Activated CD8-positive, alpha-beta memory T cell treated with anti-CD3 and anti-CD28 coated beads, Interleukin-2, amount 10 ng/mL, durations not matched to agents 7 days and 5 days (primary cell): ENCODE measurements around the gene SQOR. TPM values are rescaled to one million over a fixed set of nuclear protein-coding genes. Genes with fewer than 3 reads are reported as not detected.
A peak's percentile ranks its signal among the peaks of the same experiment; 100 is the strongest.

ENCODE experiments used
- ATAC-seq: fragments of 150-1000 bp; cut with Tn5 transposase; one replicate; pipeline ENCODE4 v1.10.0; 2021; ENCODE audit warnings: moderate library complexity
- CTCF ChIA-PET: fragments of 350-600 bp; sonication (Branson Sonifier 250); formaldehyde crosslinking; loops from one replicate; lab custom pipeline; 2021; ENCODE audit warnings: antibody characterized with exemption; lab: Charles Lee
- DNase-seq: peaks from one replicate; pipeline ENCODE4 v3.0.0-alpha.2; 2020
- H3K27ac Mint-ChIP-seq: one replicate; pipeline ENCODE4 v1.8.0; 2021; ENCODE audit warnings: mild to moderate bottlenecking, mixed read lengths
- H3K27me3 Mint-ChIP-seq: one replicate; pipeline ENCODE4 v1.8.0; 2021; ENCODE audit warnings: mixed read lengths
- H3K36me3 Mint-ChIP-seq: one replicate; pipeline ENCODE4 v1.8.0; 2021; ENCODE audit warnings: mild to moderate bottlenecking, mixed read lengths
- H3K4me1 Mint-ChIP-seq: one replicate; pipeline ENCODE4 v1.8.0; 2021; ENCODE audit warnings: mixed read lengths
- H3K4me3 Mint-ChIP-seq: one replicate; pipeline ENCODE4 v1.8.0; 2021; ENCODE audit warnings: mild to moderate bottlenecking, moderate library complexity, mixed read lengths
- H3K9me3 Mint-ChIP-seq: one replicate; pipeline ENCODE4 v1.8.0; 2022; ENCODE audit warnings: low read depth, mixed read lengths
- total RNA-seq, 2 experiments: library from RNA; stranded (reverse); gene quantifications; one replicate each; pipeline ENCODE4 v1.2.3, GENCODE V29; 2021

SQOR gene
- 10 to 100 TPM; 79.8 to 86.4 TPM for total RNA-seq

DNA sequence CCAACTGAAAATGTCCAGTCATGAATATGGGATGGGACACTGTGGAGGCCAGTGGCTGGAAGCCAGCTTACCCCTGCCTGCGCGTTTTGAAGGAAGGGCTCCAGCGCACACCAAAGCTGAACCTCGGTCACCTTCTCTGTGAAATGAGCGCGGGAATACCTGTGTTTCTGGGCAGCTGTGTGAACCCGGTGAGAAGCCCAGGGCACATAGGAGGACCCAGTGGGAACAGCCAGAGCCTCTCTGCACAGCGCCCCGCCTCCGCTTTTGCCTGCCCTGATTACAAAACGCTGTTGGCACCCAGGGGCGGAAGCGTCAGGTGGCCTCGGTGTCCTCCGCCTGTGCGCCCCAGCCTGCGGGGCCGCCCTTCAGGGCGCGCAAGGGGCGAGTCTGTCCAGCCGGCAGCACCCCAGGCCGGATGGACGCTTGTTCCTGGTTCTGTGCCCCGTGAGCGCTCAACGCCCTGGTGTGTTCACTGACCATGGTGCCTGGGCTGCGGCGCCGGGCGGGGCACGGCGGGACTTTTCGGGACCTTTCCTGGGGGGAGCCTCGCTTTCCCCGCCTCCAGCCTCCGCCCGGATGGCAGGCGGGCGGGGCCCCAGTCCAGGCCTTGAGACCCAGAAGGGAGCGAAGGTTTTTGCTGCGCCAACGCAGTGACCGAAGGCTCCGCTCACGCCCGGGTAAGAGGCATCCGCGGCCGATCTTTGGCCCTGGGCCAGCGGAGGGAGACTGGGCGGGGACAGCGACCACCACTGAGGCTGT, at the start of gene SQOR:
SQOR (plus strand) TSS at position 598 of the 759 bp plus-strand sequence. CDS start 23,895 bp downstream, outside the sequence.
- peaks cover 6% of the 10 kb centered on the region for H3K27me3 Mint-ChIP-seq
- CTCF ChIA-PET = interaction anchor here (0.7 to 2.3 kb wide), 14 partner anchors 11 to 435 kb away, joined by 3 to 8 read pairs (median 4); no protein-coding TSS in a partner anchor
- H3K4me1 Mint-ChIP-seq = peaks cover 38% of the 10 kb centered on the region
- peak within 1 kb of the TSS; percentile 100 for H3K4me3 Mint-ChIP-seq
- peak within 1 kb of the TSS; percentile 91 for H3K27ac Mint-ChIP-seq
- H3K36me3 Mint-ChIP-seq = peaks cover 26% of the 10 kb centered on the region
- ATAC-seq (peak; percentile 80), DNase-seq (peak; percentile 83)
- no peaks in the 10 kb centered on the region for H3K9me3 Mint-ChIP-seq

GRCh38 chr15:45585069-45585791, 49.6 kb upstream of the SQOR start:
- DNase-seq (no peak), ATAC-seq (no peak)
- no peak overlapping the region for H3K27ac Mint-ChIP-seq
- H3K4me3 Mint-ChIP-seq = peak overlapping the region; percentile 98
- H3K36me3 Mint-ChIP-seq = no peaks in the 10 kb centered on the region
- peaks cover 25% of the 10 kb centered on the region for H3K4me1 Mint-ChIP-seq
- CTCF ChIA-PET = interaction anchor here (3.2 to 4.9 kb wide), 2 partner anchors 26 to 127 kb away, joined by 14 to 45 read pairs; no protein-coding TSS in a partner anchor
- H3K9me3 Mint-ChIP-seq = no peaks in the 10 kb centered on the region
- H3K27me3 Mint-ChIP-seq = peaks cover 4% of the 10 kb centered on the region

DNA sequence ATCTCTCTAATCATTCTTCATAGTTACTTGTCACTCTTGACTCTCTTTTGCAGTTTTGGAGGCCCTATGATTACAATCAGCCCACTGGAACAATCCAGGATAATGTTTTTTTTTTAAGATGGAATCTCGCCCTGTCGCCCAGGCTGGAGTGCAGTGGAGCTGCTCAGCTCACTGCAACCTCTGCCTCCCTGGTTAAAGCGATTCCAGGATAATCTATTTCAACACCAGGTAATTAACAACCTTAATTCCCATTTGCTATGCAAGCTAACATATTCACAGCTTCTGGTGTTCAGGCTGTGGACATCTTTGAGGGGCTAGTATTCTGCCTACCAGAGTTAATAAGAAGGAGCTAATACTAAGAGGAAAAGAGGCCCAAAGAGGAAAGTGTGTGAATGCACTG, 48.7 kb upstream of the SQOR start:
- CTCF ChIA-PET = interaction anchor here (0.8 to 4.9 kb wide), 13 partner anchors 17 to 423 kb away, joined by 3 to 45 read pairs (median 4); partner anchors contain the start of gene SQOR
- Mint-ChIP-seq H3K36me3 (no peaks in the 10 kb centered on the region), H3K27me3 (peaks cover 4% of the 10 kb centered on the region), H3K27ac (peak overlapping the region; percentile 100), H3K4me3 (peak overlapping the region; percentile 98), H3K9me3 (no peaks in the 10 kb centered on the region), H3K4me1 (peaks cover 27% of the 10 kb centered on the region)
- DNase-seq (no peak), ATAC-seq (no peak)

DNA sequence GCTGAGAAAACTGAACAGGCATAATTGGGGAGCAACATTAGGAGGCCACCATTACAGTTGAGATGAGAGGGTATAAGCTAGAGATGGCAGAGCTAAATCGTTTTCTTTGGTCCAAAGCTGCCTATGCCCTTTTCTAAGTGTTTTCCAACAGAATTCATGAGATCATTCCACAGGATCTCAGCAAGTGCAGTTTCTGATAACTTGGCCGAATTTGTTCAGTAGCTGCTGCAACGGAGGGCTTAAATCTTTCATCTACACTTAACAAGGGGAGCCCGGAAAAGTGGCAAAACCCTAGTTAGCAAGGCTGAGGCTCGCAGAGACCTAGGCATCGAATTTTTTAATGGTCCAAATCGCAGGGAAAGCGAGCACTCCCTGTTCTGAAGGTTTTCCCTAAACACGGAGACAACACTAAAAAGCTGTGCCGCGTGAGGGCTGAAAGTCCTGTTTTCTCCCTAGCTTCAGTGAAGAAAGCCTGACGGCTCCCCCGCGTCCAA, 48.2 kb upstream of the SQOR start:
- no peaks in the 10 kb centered on the region for H3K9me3 Mint-ChIP-seq
- peaks cover 29% of the 10 kb centered on the region for H3K4me1 Mint-ChIP-seq
- peak overlapping the region; percentile 100 for H3K27ac Mint-ChIP-seq
- no peak for DNase-seq
- H3K4me3 Mint-ChIP-seq = peak overlapping the region; percentile 98
- H3K36me3 Mint-ChIP-seq = no peaks in the 10 kb centered on the region
- CTCF ChIA-PET = interaction anchor here (0.8 to 4.9 kb wide), 16 partner anchors 13 to 424 kb away, joined by 3 to 45 read pairs (median 5); partner anchors contain the start of gene SQOR
- peaks cover 4% of the 10 kb centered on the region for H3K27me3 Mint-ChIP-seq
- ATAC-seq = peak; percentile 2

- no peaks in the 10 kb centered on the region for H3K36me3 Mint-ChIP-seq
- DNase-seq = peak; percentile 93
- peaks cover 33% of the 10 kb centered on the region for H3K4me1 Mint-ChIP-seq
- H3K27me3 Mint-ChIP-seq = peaks cover 4% of the 10 kb centered on the region
- H3K27ac Mint-ChIP-seq = peak within 1 kb of the TSS; percentile 100
- CTCF ChIA-PET = interaction anchor here (0.8 to 4.9 kb wide), 17 partner anchors 13 to 424 kb away, joined by 3 to 45 read pairs (median 4); a partner anchor contains a TSS
- no peaks in the 10 kb centered on the region for H3K9me3 Mint-ChIP-seq
- peak; percentile 87 for ATAC-seq
- peak within 1 kb of the TSS; percentile 98 for H3K4me3 Mint-ChIP-seq
Observed at GRCh38 chr15:45587095-45587862, 47.5 kb upstream of the SQOR start, which contains the start of gene BLOC1S6. Gene BLOC1S6, plus strand, starts transcription at chr15:45587379. Its CDS starts 65 bp downstream, at chr15:45587444.

GRCh38 chr15:45587863-45588170, 47.0 kb upstream of the SQOR start:
- Mint-ChIP-seq H3K4me3 (peak overlapping the region; percentile 98), H3K27ac (peak overlapping the region; percentile 100), H3K27me3 (peaks cover under 1% of the 10 kb centered on the region), H3K9me3 (no peaks in the 10 kb centered on the region), H3K36me3 (peaks cover 2% of the 10 kb centered on the region), H3K4me1 (peaks cover 36% of the 10 kb centered on the region)
- DNase-seq = no peak
- CTCF ChIA-PET = interaction anchor here (0.8 to 4.9 kb wide), 11 partner anchors 14 to 185 kb away, joined by 3 to 45 read pairs (median 9); a partner anchor contains a TSS
- no peak for ATAC-seq

- Mint-ChIP-seq H3K4me1 (peaks cover 36% of the 10 kb centered on the region), H3K27me3 (no peaks in the 10 kb centered on the region), H3K36me3 (peaks cover 4% of the 10 kb centered on the region), H3K4me3 (peak overlapping the region; percentile 98), H3K27ac (peak overlapping the region; percentile 100), H3K9me3 (no peaks in the 10 kb centered on the region)
- DNase-seq = no peak
- CTCF ChIA-PET = interaction anchor here (0.6 to 4.9 kb wide), 10 partner anchors 14 to 186 kb away, joined by 3 to 45 read pairs (median 9); a partner anchor contains a TSS
- no peak for ATAC-seq
Observed at GRCh38 chr15:45588219-45588875, 46.5 kb upstream of the SQOR start.

GRCh38 chr15:45589256-45589655, 45.6 kb upstream of the SQOR start:
- H3K4me3 Mint-ChIP-seq = peak overlapping the region; percentile 98
- no peak for ATAC-seq
- peaks cover 9% of the 10 kb centered on the region for H3K36me3 Mint-ChIP-seq
- DNase-seq = no peak
- H3K27me3 Mint-ChIP-seq = no peaks in the 10 kb centered on the region
- H3K9me3 Mint-ChIP-seq = no peaks in the 10 kb centered on the region
- CTCF ChIA-PET = interaction anchor here (0.7 to 4.9 kb wide), 5 partner anchors 15 to 188 kb away, joined by 3 to 45 read pairs (median 10); no protein-coding TSS in a partner anchor
- peak overlapping the region; percentile 100 for H3K27ac Mint-ChIP-seq
- H3K4me1 Mint-ChIP-seq = peaks cover 36% of the 10 kb centered on the region

DNA sequence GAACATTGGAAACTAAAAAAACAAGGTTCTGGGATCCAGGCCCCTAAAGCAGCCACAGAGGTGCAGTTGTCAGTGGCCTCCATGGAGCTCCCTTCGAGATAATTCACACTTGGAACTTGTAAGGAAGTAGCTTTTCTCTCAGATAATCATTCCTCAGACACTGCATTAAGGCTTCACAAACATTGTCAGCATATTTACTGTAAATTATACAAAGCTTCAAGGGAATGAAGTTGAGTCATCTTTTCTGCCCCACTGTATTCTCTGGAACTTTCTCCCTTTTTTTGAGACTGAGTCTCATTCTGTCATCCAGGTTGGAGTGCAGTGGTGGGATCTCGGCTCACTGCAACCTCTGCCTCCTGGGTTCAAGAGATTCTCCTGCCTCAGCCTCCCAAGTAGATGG, 40.5 kb upstream of the SQOR start:
- no peak overlapping the region for H3K4me3 Mint-ChIP-seq
- CTCF ChIA-PET = interaction anchor here (0.7 to 3.5 kb wide), 5 partner anchors 18 to 163 kb away, joined by 3 to 14 read pairs (median 5); no protein-coding TSS in a partner anchor
- no peak for ATAC-seq
- no peaks in the 10 kb centered on the region for H3K27me3 Mint-ChIP-seq
- DNase-seq = no peak
- peaks cover 32% of the 10 kb centered on the region for H3K36me3 Mint-ChIP-seq
- no peak overlapping the region for H3K27ac Mint-ChIP-seq
- peaks cover 13% of the 10 kb centered on the region for H3K4me1 Mint-ChIP-seq
- no peaks in the 10 kb centered on the region for H3K9me3 Mint-ChIP-seq

DNA sequence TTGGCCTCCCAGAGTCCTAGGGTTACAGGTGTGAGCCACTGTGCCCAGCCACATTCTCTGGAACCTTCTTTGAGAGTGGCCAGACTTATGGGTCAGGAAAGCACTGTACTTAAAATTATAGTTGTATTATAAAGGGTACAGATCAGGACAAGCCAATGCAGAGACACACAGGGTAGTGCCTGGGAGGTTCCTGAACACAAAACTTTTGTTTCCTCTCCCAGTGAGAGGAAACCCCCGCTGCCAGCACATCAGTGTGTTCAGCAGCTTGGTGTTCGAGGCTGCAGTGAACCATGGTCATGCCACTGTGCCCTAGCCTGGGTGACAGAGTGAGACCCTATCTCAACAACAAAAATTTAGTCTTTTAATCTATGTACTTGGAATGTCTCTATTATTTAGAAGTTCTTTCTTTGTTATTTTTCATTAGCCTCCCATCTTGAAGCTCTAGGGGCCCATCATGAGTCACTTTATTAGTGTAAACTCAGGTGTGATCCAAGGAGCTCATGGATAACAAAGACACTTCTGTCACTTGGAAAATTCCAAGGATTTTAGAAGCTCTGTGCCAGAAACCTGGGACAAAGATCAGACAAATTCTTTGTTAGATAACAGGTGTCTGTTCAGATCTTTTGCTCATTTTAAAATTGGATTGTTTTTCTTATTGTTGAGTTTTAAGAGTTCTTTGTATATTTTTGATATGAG, 39.8 kb upstream of the SQOR start:
- Mint-ChIP-seq H3K4me1 (peaks cover 11% of the 10 kb centered on the region), H3K9me3 (no peaks in the 10 kb centered on the region), H3K4me3 (no peak overlapping the region), H3K27ac (no peak overlapping the region), H3K36me3 (peaks cover 32% of the 10 kb centered on the region), H3K27me3 (no peaks in the 10 kb centered on the region)
- ATAC-seq (no peak), DNase-seq (no peak)
- CTCF ChIA-PET = interaction anchor here (1.5 to 3.5 kb wide), 2 partner anchors 17 to 19 kb away, joined by 7 to 14 read pairs; no protein-coding TSS in a partner anchor

GRCh38 chr15:45603881-45604280, 30.9 kb upstream of the SQOR start:
- peaks cover 13% of the 10 kb centered on the region for H3K36me3 Mint-ChIP-seq
- ATAC-seq (no peak), DNase-seq (no peak)
- no peaks in the 10 kb centered on the region for H3K9me3 Mint-ChIP-seq
- no peaks in the 10 kb centered on the region for H3K27me3 Mint-ChIP-seq
- CTCF ChIA-PET = interaction anchor here (2.0 to 2.1 kb wide), 2 partner anchors 10 to 17 kb away, joined by 6 to 7 read pairs; partner anchors contain the start of gene BLOC1S6
- no peak overlapping the region for H3K4me3 Mint-ChIP-seq
- peaks cover 10% of the 10 kb centered on the region for H3K4me1 Mint-ChIP-seq
- no peak overlapping the region for H3K27ac Mint-ChIP-seq
